ENCODE results near the gene CHPF. TPM values are rescaled to one million over a fixed set of nuclear protein-coding genes. Genes with fewer than 3 reads are reported as not detected.

Gene CHPF
- total and polyA plus RNA-seq, 2 donors (not counting 1 experiment from before 2014, with no cell fraction given), result 1.3 to 5.2 TPM

DNA sequence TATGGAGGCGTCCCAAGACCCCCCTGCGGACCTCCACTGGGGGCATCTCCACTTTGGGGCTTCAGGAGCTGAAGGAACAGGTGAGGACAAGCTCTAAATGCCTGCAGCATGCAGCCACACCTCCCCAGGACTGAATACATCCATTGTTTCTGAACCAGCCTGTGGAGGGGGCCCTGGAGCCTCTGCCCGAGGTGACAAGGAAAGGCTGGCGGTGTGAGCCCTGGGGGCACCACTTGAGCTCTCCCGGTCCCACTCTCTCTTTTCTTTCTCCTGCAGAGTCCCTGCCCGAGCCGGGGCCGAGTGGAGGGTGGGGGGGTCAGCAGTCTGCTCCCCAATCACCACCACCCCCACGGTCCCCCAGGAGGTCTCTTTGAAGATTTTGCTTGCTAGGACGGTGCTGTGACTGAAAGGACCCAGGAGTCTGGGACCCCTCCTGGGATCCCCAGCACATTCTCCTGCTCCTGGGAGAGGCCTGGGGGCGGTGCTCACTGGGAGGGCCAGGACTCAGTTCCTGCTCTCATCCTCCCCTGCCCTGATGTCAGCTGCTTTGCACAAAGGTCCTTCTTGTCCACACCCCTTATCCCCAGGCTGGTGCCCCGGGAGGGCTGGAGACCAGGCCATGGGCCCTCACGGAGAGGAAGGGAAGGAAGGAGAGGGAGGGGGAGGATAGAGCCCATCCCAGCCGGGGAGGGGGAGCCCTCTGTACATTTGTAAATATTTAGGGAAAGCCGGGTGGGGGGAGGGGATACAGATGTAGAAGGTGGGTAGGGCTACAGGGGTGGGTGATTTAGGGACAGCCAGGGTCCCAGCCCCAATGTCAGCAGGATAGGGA, 5.7 kb downstream of the CHPF start:
- Histone ChIP-seq H3K79me2 (ENCODE audit: control insufficient read depth, insufficient read depth, low read length) (no peaks in the 10 kb centered on the region), H3K36me3 (replicated peaks in 1 of 2; ENCODE audit: control extremely low read depth in 1 of 2, control insufficient read depth in 1 of 2, extremely low read depth in 1 of 2, insufficient read depth in 2 of 2, low read length in 1 of 2) (no peaks in the 10 kb centered on the region), H4K20me1 (ENCODE audit: control insufficient read depth, insufficient read depth, low read length, poor library complexity, severe bottlenecking) (no peaks in the 10 kb centered on the region), H3K9ac (ENCODE audit: low read length) (no peak overlapping the region), H2AFZ (ENCODE audit: insufficient read depth, low read depth, low read length, poor library complexity, severe bottlenecking) (no peak overlapping the region), H3K4me2 (replicated peaks; ENCODE audit: low read depth, low read length, poor library complexity, severe bottlenecking) (no peak overlapping the region), H3K27ac (ENCODE audit: low read length in 2 of 2) (no peak overlapping the region), H3K4me1 (ENCODE audit: control insufficient read depth in 2 of 2, insufficient read depth in 2 of 2, low read length in 2 of 2) (peaks cover 18% of the 10 kb centered on the region in 2 donors), H3K9me3 (ENCODE audit: control extremely low read depth in 1 of 3, control insufficient read depth in 2 of 3, insufficient read depth in 1 of 3, low read length in 2 of 3) (peaks cover 0 to 12% (median 0%) of the 10 kb centered on the region in 3 donors), H3K27me3 (replicated peaks in 1 of 4; ENCODE audit: control extremely low read depth in 1 of 4, control insufficient read depth in 3 of 4, insufficient read depth in 4 of 4, low read length in 3 of 4) (peaks cover 0 to 66% (median 12%) of the 10 kb centered on the region in 4 experiments), H3K4me3 (ENCODE audit: control extremely low read depth in 1 of 5, extremely low read depth in 1 of 5, insufficient read depth in 1 of 5, low read depth in 2 of 5, low read length in 4 of 5) (no peak overlapping the region)
- WGBS (ENCODE audit: insufficient coverage), result 76% methylated on average over 7 of the region's 15 CpGs
- intact Hi-C loops (cut with micrococcal nuclease), result no loop called here
- DNase-seq, result no peak
- TF ChIP-seq EZH2 (IDR thresholded peaks at IDR 0.05; ENCODE audit: borderline replicate concordance, insufficient read depth, low read depth, low read length, poor library complexity, severe bottlenecking) (no peak), CTCF (IDR thresholded peaks at IDR 0.05) (no peak)
- Mint-ChIP-seq H3K4me1 (peaks cover 17% of the 10 kb centered on the region), H3K4me3 (no peak overlapping the region), H3K27ac (no peak overlapping the region), H3K9me3 (ENCODE audit: insufficient read depth) (no peaks in the 10 kb centered on the region), H3K27me3 (peaks cover 23% of the 10 kb centered on the region)
- ChIA-PET CTCF (interaction anchor here (0.6 to 1.0 kb wide), 2 partner anchors 8 to 23 kb away, joined by 3 to 5 read pairs; no protein-coding TSS in a partner anchor), POLR2A (no interaction called here)
- ATAC-seq (ENCODE audit: low read depth), result no peak

- Histone ChIP-seq H3K4me3 (ENCODE audit: control extremely low read depth in 1 of 5, extremely low read depth in 1 of 5, insufficient read depth in 1 of 5, low read depth in 2 of 5, low read length in 4 of 5) (no peak overlapping the region), H3K27ac (ENCODE audit: low read length in 2 of 2) (no peak overlapping the region), H3K79me2 (ENCODE audit: control insufficient read depth, insufficient read depth, low read length) (no peaks in the 10 kb centered on the region), H3K27me3 (replicated peaks in 1 of 4; ENCODE audit: control extremely low read depth in 1 of 4, control insufficient read depth in 3 of 4, insufficient read depth in 4 of 4, low read length in 3 of 4) (peaks cover 0 to 61% (median 8%) of the 10 kb centered on the region in 4 experiments), H4K20me1 (ENCODE audit: control insufficient read depth, insufficient read depth, low read length, poor library complexity, severe bottlenecking) (no peaks in the 10 kb centered on the region), H3K4me2 (replicated peaks; ENCODE audit: low read depth, low read length, poor library complexity, severe bottlenecking) (no peak overlapping the region), H3K4me1 (ENCODE audit: control insufficient read depth in 2 of 2, insufficient read depth in 2 of 2, low read length in 2 of 2) (peaks cover 9% of the 10 kb centered on the region in 2 donors), H3K36me3 (replicated peaks in 1 of 2; ENCODE audit: control extremely low read depth in 1 of 2, control insufficient read depth in 1 of 2, extremely low read depth in 1 of 2, insufficient read depth in 2 of 2, low read length in 1 of 2) (no peaks in the 10 kb centered on the region), H3K9ac (ENCODE audit: low read length) (no peak overlapping the region), H2AFZ (ENCODE audit: insufficient read depth, low read depth, low read length, poor library complexity, severe bottlenecking) (no peak overlapping the region), H3K9me3 (ENCODE audit: control extremely low read depth in 1 of 3, control insufficient read depth in 2 of 3, insufficient read depth in 1 of 3, low read length in 2 of 3) (peaks cover 0 to 7% (median 0%) of the 10 kb centered on the region in 3 donors)
- 75% methylated on average over 9 of the region's 9 CpGs for WGBS (ENCODE audit: insufficient coverage)
- Mint-ChIP-seq H3K27me3 (peaks cover 27% of the 10 kb centered on the region), H3K4me1 (peaks cover 8% of the 10 kb centered on the region), H3K9me3 (ENCODE audit: insufficient read depth) (no peaks in the 10 kb centered on the region), H3K27ac (no peak overlapping the region), H3K4me3 (no peak overlapping the region)
- ChIA-PET CTCF (interaction anchor here (1.1 kb wide), 1 partner anchor 42 kb away, joined by 3 read pairs; no protein-coding TSS in a partner anchor), POLR2A (no interaction called here)
- TF ChIP-seq CTCF (IDR thresholded peaks at IDR 0.05), result no peak
- TF ChIP-seq EZH2 (IDR thresholded peaks at IDR 0.05; ENCODE audit: borderline replicate concordance, insufficient read depth, low read depth, low read length, poor library complexity, severe bottlenecking), result no peak
- intact Hi-C loops (cut with micrococcal nuclease), result no loop called here
- ATAC-seq (ENCODE audit: low read depth) (no peak), DNase-seq (no peak)
Observed at GRCh38 chr2:219536967-219537366, 6.6 kb downstream of the CHPF start.

Measured in B cell (primary cell).